OCI-LY1 (cell line): Measurements from ENCODE around the gene WIPF3.

Source experiments
- EZH2 ChIP-seq: fragments of 200-600 bp; sonication (generic), shearing (Covaris generic); IDR thresholded peaks from 2 replicates; pipeline ENCODE4 v1.8.0; 2017; ENCODE audit warnings: borderline replicate concordance, mixed run types, mild to moderate bottlenecking, antibody characterized with exemption, low read length, moderate library complexity, mixed read lengths
- TF ChIP-seq, protein P1 (sequence below): fragments of 200-600 bp; sonication (generic), shearing (Covaris generic); IDR thresholded peaks from 2 replicates; pipeline ENCODE4 v1.5.1; 2017; ENCODE audit warnings: mild to moderate bottlenecking, antibody characterized with exemption, low read length, moderate library complexity, mixed read lengths

DNA sequence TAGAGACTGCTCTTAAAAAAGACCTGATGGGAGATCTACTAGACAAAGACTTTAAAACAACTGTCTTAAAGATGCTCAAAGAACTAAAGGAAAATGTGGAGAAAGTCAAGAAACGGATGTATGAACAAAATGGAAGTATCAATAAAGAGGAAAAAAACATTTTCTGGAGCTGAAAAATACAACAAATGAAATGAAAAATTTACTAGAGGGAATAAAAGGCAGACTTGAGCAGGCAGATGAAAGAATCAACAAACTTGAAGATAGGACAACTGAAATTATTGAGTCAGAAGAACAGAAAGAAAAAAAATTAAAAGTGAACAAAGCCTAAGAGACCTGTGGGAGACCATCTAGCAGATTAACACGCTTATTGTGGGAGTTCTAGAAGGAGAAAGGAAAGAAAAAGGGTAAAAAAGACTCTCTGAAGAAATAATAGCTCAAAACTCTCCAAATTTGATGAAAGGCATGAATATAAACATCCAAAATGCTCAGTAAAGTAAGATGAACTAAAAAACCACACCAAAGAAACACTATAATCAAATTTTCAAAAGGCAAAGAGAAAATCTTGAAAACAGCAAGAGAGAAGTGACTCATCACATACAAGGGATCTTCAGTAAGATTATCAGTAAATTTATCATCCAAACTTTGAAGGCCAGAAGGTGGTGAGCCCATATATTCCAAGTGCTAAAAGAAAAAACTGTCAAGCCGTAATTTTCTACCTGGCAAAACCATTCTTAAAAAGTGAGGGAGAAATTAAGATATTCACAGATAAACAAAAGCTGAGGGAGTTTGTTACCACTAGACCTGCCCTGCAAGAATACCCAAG lies 100.1 kb downstream of the WIPF3 start:
- TF ChIP-seq, protein P1, sequence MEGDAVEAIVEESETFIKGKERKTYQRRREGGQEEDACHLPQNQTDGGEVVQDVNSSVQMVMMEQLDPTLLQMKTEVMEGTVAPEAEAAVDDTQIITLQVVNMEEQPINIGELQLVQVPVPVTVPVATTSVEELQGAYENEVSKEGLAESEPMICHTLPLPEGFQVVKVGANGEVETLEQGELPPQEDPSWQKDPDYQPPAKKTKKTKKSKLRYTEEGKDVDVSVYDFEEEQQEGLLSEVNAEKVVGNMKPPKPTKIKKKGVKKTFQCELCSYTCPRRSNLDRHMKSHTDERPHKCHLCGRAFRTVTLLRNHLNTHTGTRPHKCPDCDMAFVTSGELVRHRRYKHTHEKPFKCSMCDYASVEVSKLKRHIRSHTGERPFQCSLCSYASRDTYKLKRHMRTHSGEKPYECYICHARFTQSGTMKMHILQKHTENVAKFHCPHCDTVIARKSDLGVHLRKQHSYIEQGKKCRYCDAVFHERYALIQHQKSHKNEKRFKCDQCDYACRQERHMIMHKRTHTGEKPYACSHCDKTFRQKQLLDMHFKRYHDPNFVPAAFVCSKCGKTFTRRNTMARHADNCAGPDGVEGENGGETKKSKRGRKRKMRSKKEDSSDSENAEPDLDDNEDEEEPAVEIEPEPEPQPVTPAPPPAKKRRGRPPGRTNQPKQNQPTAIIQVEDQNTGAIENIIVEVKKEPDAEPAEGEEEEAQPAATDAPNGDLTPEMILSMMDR, result no peak
- TF ChIP-seq EZH2, result no peak
